ENCODE results near the gene UNC5B.
A peak's percentile ranks its signal among the peaks of the same experiment; 100 is the strongest.

Gene UNC5B

GRCh38 chr10:71302874-71303568 lies 90.7 kb downstream of the UNC5B start:
- DNase-seq = no peak

- no peak for DNase-seq
Observed at GRCh38 chr10:71303569-71303907, 91.2 kb downstream of the UNC5B start.

- DNase-seq = no peak
Observed at GRCh38 chr10:71304914-71305313, 92.5 kb downstream of the UNC5B start.

DNA sequence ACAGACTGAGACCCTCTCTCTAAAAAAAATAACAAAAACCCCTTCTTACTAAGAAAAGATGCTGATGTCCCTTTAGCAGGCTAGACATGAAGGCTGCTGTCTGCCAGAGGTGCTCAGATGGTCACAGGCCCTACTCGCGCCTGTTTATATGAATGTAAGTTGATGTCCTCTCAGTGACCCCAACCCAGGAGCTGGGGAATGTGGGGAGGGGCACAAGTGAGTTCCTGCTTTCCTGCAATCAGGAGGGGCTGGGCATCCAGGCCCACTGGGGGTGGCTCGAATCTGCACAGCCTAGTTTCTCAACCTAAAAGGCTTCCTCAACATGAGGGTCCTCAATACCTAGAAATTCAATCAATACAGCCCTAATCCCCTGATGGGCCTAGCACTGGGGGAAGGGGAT lies 94.6 kb downstream of the UNC5B start:
- no peak for DNase-seq

DNA sequence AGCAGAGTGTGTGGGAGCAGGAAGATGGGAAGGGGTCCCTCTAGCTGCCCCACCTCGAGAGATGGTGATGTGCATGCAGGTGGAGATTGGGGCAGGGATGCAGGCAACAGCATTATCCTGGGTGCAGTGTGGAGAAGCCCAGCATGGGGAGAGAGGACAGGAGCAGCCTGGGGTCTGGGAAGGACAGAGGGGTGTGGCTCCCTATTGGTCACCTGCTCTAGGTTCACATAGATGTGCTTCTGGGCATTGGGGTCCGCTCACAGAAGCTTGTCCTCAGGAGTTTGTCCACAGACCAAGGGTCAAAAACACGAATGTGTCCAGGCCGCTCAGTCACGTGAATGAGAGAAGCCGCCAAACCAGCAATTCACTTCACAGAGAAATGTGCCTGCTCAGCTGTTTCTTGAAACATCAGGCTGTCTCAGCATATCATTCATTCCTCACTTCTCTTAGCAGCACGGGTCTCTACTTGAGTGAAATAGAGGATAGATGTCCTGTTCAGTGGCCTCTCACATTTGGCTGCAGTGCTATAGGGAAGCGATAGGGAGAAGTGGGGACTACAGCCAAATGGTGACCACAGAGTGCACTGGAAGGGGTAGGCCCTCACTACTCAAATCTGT lies 95.2 kb downstream of the UNC5B start:
- DNase-seq = no peak

- no peak for DNase-seq
Observed at GRCh38 chr10:71308244-71308643, 95.9 kb downstream of the UNC5B start.

DNA sequence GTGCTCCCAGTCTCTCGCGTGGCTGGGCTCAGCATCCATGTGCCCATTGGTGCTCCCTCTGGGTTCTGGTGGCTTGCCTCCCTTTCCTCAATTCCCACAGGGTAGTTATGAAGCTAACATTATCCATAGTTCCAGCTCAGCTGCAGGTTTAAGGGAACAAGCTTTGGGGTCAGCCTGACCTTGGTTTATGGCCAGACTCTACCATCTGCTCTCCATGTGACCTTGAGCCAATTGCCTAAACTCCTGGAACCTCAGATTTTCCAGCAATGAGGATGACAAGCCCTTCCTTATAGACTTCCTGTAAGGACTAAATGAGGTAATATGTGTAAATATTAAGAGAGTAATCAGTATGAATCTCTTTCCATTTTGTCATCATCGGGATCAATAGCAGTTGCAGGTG lies 96.6 kb downstream of the UNC5B start:
- DNase-seq = no peak

GRCh38 chr10:71309919-71310318 lies 97.5 kb downstream of the UNC5B start:
- DNase-seq = no peak

GRCh38 chr10:71312220-71312619 lies 99.8 kb downstream of the UNC5B start:
- DNase-seq = no peak

GRCh38 chr10:71312811-71313789 lies 100.7 kb downstream of the UNC5B start:
- DNase-seq = no peak

DNA sequence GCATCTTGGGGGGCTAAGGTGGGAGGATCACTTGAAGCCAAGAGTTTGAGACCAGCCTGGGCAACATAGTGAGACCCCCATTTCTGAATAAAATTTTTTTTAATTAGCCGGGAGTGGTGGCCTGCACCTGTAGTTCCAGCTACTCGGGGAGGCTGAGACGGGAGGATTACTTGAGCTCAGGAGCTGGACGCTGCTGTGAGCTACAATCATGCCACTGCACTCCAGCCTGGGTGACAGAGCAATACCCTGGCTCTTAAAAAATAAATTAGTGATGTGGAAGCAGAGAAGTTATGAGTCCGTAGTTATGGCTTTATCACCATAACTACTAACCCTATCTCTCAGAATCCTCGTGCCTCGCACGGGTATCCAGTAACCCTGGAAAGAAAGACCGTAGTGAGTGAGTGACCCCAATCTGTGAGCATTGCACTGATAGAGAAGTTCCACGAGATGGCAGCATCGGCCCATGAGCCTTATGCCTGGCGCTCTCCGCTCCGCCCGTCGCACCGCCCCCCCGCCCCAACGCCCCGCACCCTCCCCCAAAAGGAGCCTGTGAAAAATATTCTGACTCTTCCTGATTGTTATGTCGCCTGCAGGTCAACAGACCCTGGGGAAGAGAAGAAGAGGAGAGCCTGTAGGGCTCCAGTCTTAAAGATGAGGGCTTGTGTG lies 101.8 kb downstream of the UNC5B start:
- no peak for DNase-seq

GRCh38 chr10:71314694-71315225 lies 102.4 kb downstream of the UNC5B start:
- no peak for DNase-seq

- no peak for DNase-seq
Observed at GRCh38 chr10:71316056-71316785, 103.9 kb downstream of the UNC5B start.

- no peak for DNase-seq
Observed at GRCh38 chr10:71316786-71317160, 104.4 kb downstream of the UNC5B start.

- DNase-seq = no peak
Observed at GRCh38 chr10:71317739-71318138, 105.4 kb downstream of the UNC5B start.

GRCh38 chr10:71319042-71319799 lies 106.9 kb downstream of the UNC5B start, which contains the start of gene SLC29A3:
TSS of gene SLC29A3 (plus strand) at chr10:71319259. CDS start at chr10:71319310, 51 bp downstream.
- DNase-seq = peak; percentile 13 to 51

- no peak for DNase-seq
Observed at GRCh38 chr10:71319800-71320392, 107.5 kb downstream of the UNC5B start.

DNA sequence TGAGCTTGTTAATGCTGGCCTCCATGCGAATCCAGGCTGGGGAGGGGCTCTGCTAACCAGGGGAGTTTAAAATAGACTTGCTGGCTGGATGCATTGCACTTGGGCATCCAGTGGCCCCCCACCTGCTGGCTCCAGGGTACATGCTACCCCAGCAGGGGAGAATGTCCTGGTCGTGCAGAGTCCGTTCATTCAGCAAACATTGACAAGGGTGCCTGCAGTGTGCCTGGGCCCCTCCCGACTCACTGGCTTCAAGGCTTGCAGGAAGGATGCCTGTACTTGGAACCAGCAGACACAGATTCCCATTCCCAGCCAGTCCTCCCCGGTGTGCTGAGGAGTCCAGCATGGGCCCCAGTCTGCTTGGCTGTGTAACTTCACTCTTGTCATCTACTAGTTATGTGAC lies 108.2 kb downstream of the UNC5B start:
- no peak for DNase-seq

- no peak for DNase-seq
Observed at GRCh38 chr10:71321386-71321785, 109.0 kb downstream of the UNC5B start.

GRCh38 chr10:71323407-71323806 lies 111.0 kb downstream of the UNC5B start:
- DNase-seq = no peak

GRCh38 chr10:71324743-71325142 lies 112.4 kb downstream of the UNC5B start:
- no peak for DNase-seq
